Sigmoid colon (tissue), 4 donors: Measurements from ENCODE around the gene CTIF.

Experiments
- EP300 ChIP-seq, 4 donors: sonication (generic); formaldehyde crosslinking; IDR thresholded peaks; one replicate each; pipeline ENCODE4 v1.6.1; 2017; ENCODE audit warnings: antibody characterized with exemption in 4 of 4
- POLR2A ChIP-seq, 2 donors: fragments of 450-650 bp; IDR thresholded peaks; one replicate each; pipeline ENCODE4 v1.6.1; 2016; ENCODE audit warnings: antibody characterized with exemption in 2 of 2, mild to moderate bottlenecking in 2 of 2, moderate library complexity in 2 of 2
- POLR2AphosphoS5 ChIP-seq, 4 donors: sonication (generic); formaldehyde crosslinking; IDR thresholded peaks; one replicate each; pipeline ENCODE4 v1.6.1; 2017; ENCODE audit warnings: antibody characterized with exemption in 4 of 4
- TF ChIP-seq, protein P1 (sequence below), 4 experiments: fragments of 450-650 bp in 3 of 4; fragments of 200-600 bp in 1 of 4; IDR thresholded peaks; one replicate each; pipeline ENCODE4 v1.5.1; 2016 to 2019; ENCODE audit warnings: antibody characterized with exemption in 4 of 4, mild to moderate bottlenecking in 3 of 4, moderate library complexity in 2 of 4

DNA sequence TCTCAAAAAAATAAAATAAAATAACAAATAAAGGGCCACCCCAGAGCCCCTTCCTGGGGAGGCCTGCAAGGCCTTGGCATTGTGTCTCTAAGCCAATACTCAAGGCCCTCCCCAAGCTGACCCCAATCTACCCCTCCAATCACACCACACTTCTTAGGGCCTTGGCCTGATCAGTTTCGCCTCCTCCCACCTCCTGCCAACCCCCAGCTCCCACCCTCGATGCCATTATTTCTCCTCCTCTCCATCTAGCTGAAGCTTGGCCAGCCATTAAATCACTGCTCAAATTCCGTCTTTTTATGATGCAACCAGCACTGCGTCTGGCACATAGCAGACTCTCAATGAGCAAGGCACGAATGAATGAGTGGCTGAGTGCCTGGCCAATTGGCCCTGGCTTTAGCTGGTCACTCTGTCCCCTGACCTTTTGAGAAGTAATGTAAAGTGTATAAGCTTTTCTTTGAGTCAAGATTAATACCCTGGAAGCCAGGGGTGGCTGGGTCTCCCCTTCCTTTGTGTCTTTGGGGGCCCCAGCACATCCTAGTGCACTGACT lies 356.0 kb downstream of the CTIF start:
- no peak for TF ChIP-seq POLR2A (IDR thresholded peaks at IDR 0.05)
- TF ChIP-seq, protein P1, sequence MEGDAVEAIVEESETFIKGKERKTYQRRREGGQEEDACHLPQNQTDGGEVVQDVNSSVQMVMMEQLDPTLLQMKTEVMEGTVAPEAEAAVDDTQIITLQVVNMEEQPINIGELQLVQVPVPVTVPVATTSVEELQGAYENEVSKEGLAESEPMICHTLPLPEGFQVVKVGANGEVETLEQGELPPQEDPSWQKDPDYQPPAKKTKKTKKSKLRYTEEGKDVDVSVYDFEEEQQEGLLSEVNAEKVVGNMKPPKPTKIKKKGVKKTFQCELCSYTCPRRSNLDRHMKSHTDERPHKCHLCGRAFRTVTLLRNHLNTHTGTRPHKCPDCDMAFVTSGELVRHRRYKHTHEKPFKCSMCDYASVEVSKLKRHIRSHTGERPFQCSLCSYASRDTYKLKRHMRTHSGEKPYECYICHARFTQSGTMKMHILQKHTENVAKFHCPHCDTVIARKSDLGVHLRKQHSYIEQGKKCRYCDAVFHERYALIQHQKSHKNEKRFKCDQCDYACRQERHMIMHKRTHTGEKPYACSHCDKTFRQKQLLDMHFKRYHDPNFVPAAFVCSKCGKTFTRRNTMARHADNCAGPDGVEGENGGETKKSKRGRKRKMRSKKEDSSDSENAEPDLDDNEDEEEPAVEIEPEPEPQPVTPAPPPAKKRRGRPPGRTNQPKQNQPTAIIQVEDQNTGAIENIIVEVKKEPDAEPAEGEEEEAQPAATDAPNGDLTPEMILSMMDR (IDR thresholded peaks at IDR 0.05): no peak
- no peak for TF ChIP-seq POLR2AphosphoS5 (IDR thresholded peaks at IDR 0.05)
- TF ChIP-seq EP300 (IDR thresholded peaks at IDR 0.05): no peak
